ENCODE results near the gene RYR2.

The RYR2 gene

GRCh38 chr1:237792726-237793125, 750.7 kb downstream of the RYR2 start:
- TF ChIP-seq CTCF (IDR thresholded peaks at IDR 0.05): no peak
- no peak overlapping the region for H3K27ac ChIP-seq
- no peak overlapping the region for H3K9ac ChIP-seq
- H3K4me1 ChIP-seq: no peaks in the 10 kb centered on the region
- no peak overlapping the region for H3K4me2 ChIP-seq (ENCODE audit: low read length)
- no peaks in the 10 kb centered on the region for H3K27me3 ChIP-seq (ENCODE audit: control insufficient read depth, insufficient read depth, low read length)
- H3K4me3 ChIP-seq (ENCODE audit: low read depth, low read length): no peak overlapping the region
- no peaks in the 10 kb centered on the region for H3K36me3 ChIP-seq (ENCODE audit: control insufficient read depth, insufficient read depth, low read length)
- H2AFZ ChIP-seq: no peak overlapping the region
- H3K9me3 ChIP-seq (ENCODE audit: control insufficient read depth, low read length): no peaks in the 10 kb centered on the region
- no peaks in the 10 kb centered on the region for H3K79me2 ChIP-seq

GRCh38 chr1:237794071-237794470, 752.1 kb downstream of the RYR2 start:
- Histone ChIP-seq H3K9ac (no peak overlapping the region), H3K4me2 (ENCODE audit: low read length) (no peak overlapping the region), H3K79me2 (no peaks in the 10 kb centered on the region), H3K27me3 (ENCODE audit: control insufficient read depth, insufficient read depth, low read length) (no peaks in the 10 kb centered on the region), H2AFZ (no peak overlapping the region), H3K36me3 (ENCODE audit: control insufficient read depth, insufficient read depth, low read length) (no peaks in the 10 kb centered on the region), H3K27ac (no peak overlapping the region), H3K4me3 (ENCODE audit: low read depth, low read length) (no peak overlapping the region), H3K9me3 (ENCODE audit: control insufficient read depth, low read length) (no peaks in the 10 kb centered on the region), H3K4me1 (no peaks in the 10 kb centered on the region)
- no peak for TF ChIP-seq CTCF (IDR thresholded peaks at IDR 0.05)

- no peak overlapping the region for H3K27ac ChIP-seq
- H2AFZ ChIP-seq: no peak overlapping the region
- H3K36me3 ChIP-seq (ENCODE audit: control insufficient read depth, insufficient read depth, low read length): no peaks in the 10 kb centered on the region
- H3K4me1 ChIP-seq: no peaks in the 10 kb centered on the region
- no peak overlapping the region for H3K4me2 ChIP-seq (ENCODE audit: low read length)
- no peak overlapping the region for H3K4me3 ChIP-seq (ENCODE audit: low read depth, low read length)
- no peak for TF ChIP-seq CTCF (IDR thresholded peaks at IDR 0.05)
- no peaks in the 10 kb centered on the region for H3K9me3 ChIP-seq (ENCODE audit: control insufficient read depth, low read length)
- H3K9ac ChIP-seq: no peak overlapping the region
- H3K79me2 ChIP-seq: no peaks in the 10 kb centered on the region
- no peaks in the 10 kb centered on the region for H3K27me3 ChIP-seq (ENCODE audit: control insufficient read depth, insufficient read depth, low read length)
Observed at GRCh38 chr1:237795558-237795957, 753.6 kb downstream of the RYR2 start.

GRCh38 chr1:237799762-237800474, 757.9 kb downstream of the RYR2 start:
- H3K36me3 ChIP-seq (ENCODE audit: control insufficient read depth, insufficient read depth, low read length): no peaks in the 10 kb centered on the region
- no peaks in the 10 kb centered on the region for H3K27me3 ChIP-seq (ENCODE audit: control insufficient read depth, insufficient read depth, low read length)
- no peak overlapping the region for H3K4me3 ChIP-seq (ENCODE audit: low read depth, low read length)
- no peak overlapping the region for H3K9ac ChIP-seq
- H2AFZ ChIP-seq: no peak overlapping the region
- no peaks in the 10 kb centered on the region for H3K4me1 ChIP-seq
- no peak overlapping the region for H3K27ac ChIP-seq
- peak; percentile 12 for TF ChIP-seq CTCF (IDR thresholded peaks at IDR 0.05)
- no peak overlapping the region for H3K4me2 ChIP-seq (ENCODE audit: low read length)
- H3K9me3 ChIP-seq (ENCODE audit: control insufficient read depth, low read length): no peaks in the 10 kb centered on the region
- no peaks in the 10 kb centered on the region for H3K79me2 ChIP-seq

GRCh38 chr1:237804516-237804915, 762.5 kb downstream of the RYR2 start:
- no peaks in the 10 kb centered on the region for H3K36me3 ChIP-seq (ENCODE audit: control insufficient read depth, insufficient read depth, low read length)
- no peaks in the 10 kb centered on the region for H3K27me3 ChIP-seq (ENCODE audit: control insufficient read depth, insufficient read depth, low read length)
- H2AFZ ChIP-seq: no peak overlapping the region
- H3K4me2 ChIP-seq (ENCODE audit: low read length): no peak overlapping the region
- no peaks in the 10 kb centered on the region for H3K9me3 ChIP-seq (ENCODE audit: control insufficient read depth, low read length)
- H3K4me3 ChIP-seq (ENCODE audit: low read depth, low read length): no peak overlapping the region
- no peaks in the 10 kb centered on the region for H3K79me2 ChIP-seq
- no peaks in the 10 kb centered on the region for H3K4me1 ChIP-seq
- no peak for TF ChIP-seq CTCF (IDR thresholded peaks at IDR 0.05)
- no peak overlapping the region for H3K27ac ChIP-seq
- no peak overlapping the region for H3K9ac ChIP-seq
